Left forelimb (tissue), 1 donor: ENCODE measurements around the gene FAM120A.
A peak's percentile ranks its signal among the peaks of the same experiment; 100 is the strongest.

Source experiments
- DNase-seq: peaks from one replicate; pipeline ENCODE4 v3.0.0-alpha.2; 2018; ENCODE audit warnings: low spot score

Gene FAM120A

GRCh38 chr9:93451849-93452709, 594 bp downstream of the FAM120A start:
- peak; percentile 77 for DNase-seq

- no peak for DNase-seq
These were observed 1.2 kb downstream of the FAM120A start for GRCh38 chr9:93452710-93453046.

GRCh38 chr9:93453047-93453914, 1.8 kb downstream of the FAM120A start, which contains the start of gene FAM120AOS:
FAM120AOS (minus strand) TSS chr9:93453581; CDS start chr9:93452709, 872 bp downstream.
- DNase-seq: peak; percentile 90

- no peak for DNase-seq
These were observed 4.5 kb downstream of the FAM120A start for GRCh38 chr9:93456022-93456421.

GRCh38 chr9:93456504-93456903, 5.0 kb downstream of the FAM120A start:
- DNase-seq: no peak

- no peak for DNase-seq
These were observed 5.5 kb downstream of the FAM120A start for GRCh38 chr9:93457006-93457405.

- no peak for DNase-seq
These were observed 7.2 kb downstream of the FAM120A start for GRCh38 chr9:93458712-93459111.

GRCh38 chr9:93459432-93459847, 8.0 kb downstream of the FAM120A start:
- no peak for DNase-seq

GRCh38 chr9:93460689-93461413, 9.4 kb downstream of the FAM120A start:
- DNase-seq: no peak

GRCh38 chr9:93461414-93461743, 9.9 kb downstream of the FAM120A start:
- no peak for DNase-seq

GRCh38 chr9:93461821-93462220, 10.3 kb downstream of the FAM120A start:
- no peak for DNase-seq

GRCh38 chr9:93463638-93464248, 12.3 kb downstream of the FAM120A start:
- no peak for DNase-seq

- DNase-seq: no peak
These were observed 12.9 kb downstream of the FAM120A start for GRCh38 chr9:93464395-93464794.

- DNase-seq: no peak
These were observed 13.4 kb downstream of the FAM120A start for GRCh38 chr9:93464876-93465275.

GRCh38 chr9:93465855-93466254, 14.4 kb downstream of the FAM120A start:
- DNase-seq: no peak

GRCh38 chr9:93466416-93467061, 15.1 kb downstream of the FAM120A start:
- no peak for DNase-seq

- no peak for DNase-seq
These were observed 15.6 kb downstream of the FAM120A start for GRCh38 chr9:93467062-93467416.

- no peak for DNase-seq
These were observed 16.0 kb downstream of the FAM120A start for GRCh38 chr9:93467462-93467861.

- no peak for DNase-seq
These were observed 17.4 kb downstream of the FAM120A start for GRCh38 chr9:93468763-93469456.

- DNase-seq: no peak
These were observed 18.9 kb downstream of the FAM120A start for GRCh38 chr9:93470391-93470790.

- DNase-seq: no peak
These were observed 19.6 kb downstream of the FAM120A start for GRCh38 chr9:93471124-93471523.
